A673 (cell line): ENCODE results near the gene ARHGEF7. TPM values are rescaled to one million over a fixed set of nuclear protein-coding genes. Genes with fewer than 3 reads are reported as not detected.

Experiments
- BruUV-seq: library from RNA; stranded (reverse); fragments of 400-500 nt; replicated peaks from 2 replicates; lab custom pipeline; 2021; lab: Mats Ljungman, UMichigan
- CTCF ChIA-PET: fragments of 300-600 bp; sonication (Branson Sonifier 250); formaldehyde crosslinking; loops from one replicate; lab custom pipeline; 2022; ENCODE audit warnings: antibody characterized with exemption; lab: Charles Lee
- POLR2A ChIA-PET: fragments of 300-600 bp; sonication (Branson Sonifier 250); formaldehyde crosslinking; loops from one replicate; lab custom pipeline; 2022; ENCODE audit warnings: antibody characterized with exemption; ENCODE audit not compliant: low non-redundant PET; lab: Charles Lee
- DNase-seq: peaks from one replicate; pipeline ENCODE4 v3.0.0-alpha.2; 2015; ENCODE audit warnings: low spot score
- H3K27ac ChIP-seq: fragments of 200-600 bp; sonication (generic); 2 replicates; pipeline ENCODE4 v1.5.1; 2016; ENCODE audit warnings: mixed run types, low read depth, mild to moderate bottlenecking, mixed read lengths, antibody characterized with exemption, low read length; ENCODE audit not compliant: poor library complexity, severe bottlenecking
- H3K27me3 ChIP-seq: fragments of 200-600 bp; sonication (generic); replicated peaks from 2 replicates; pipeline ENCODE4 v1.6.1; 2017; ENCODE audit warnings: mixed run types, low read depth, mild to moderate bottlenecking, mixed read lengths, antibody characterized with exemption, low read length; ENCODE audit not compliant: insufficient read depth, poor library complexity
- H3K36me3 ChIP-seq: fragments of 200-600 bp; sonication (generic); 2 replicates; pipeline ENCODE4 v1.6.1; 2016; ENCODE audit warnings: mixed run types, mild to moderate bottlenecking, mixed read lengths, antibody characterized with exemption, low read length; ENCODE audit not compliant: insufficient read depth, poor library complexity, severe bottlenecking
- H3K4me1 ChIP-seq: fragments of 200-600 bp; sonication (generic); 2 replicates; pipeline ENCODE4 v1.6.1; 2017; ENCODE audit warnings: mixed run types, mild to moderate bottlenecking, mixed read lengths, antibody characterized with exemption, low read length; ENCODE audit not compliant: insufficient read depth, poor library complexity, severe bottlenecking
- H3K4me3 ChIP-seq: fragments of 200-600 bp; sonication (generic); 2 replicates; pipeline ENCODE4 v1.5.1; 2016; ENCODE audit warnings: low read depth, mixed run types, mild to moderate bottlenecking, mixed read lengths, low read length; ENCODE audit not compliant: poor library complexity, severe bottlenecking
- H3K9me3 ChIP-seq: fragments of 200-600 bp; sonication (generic); 2 replicates; pipeline ENCODE4 v1.6.1; 2016; ENCODE audit warnings: mixed run types, low read depth, mild to moderate bottlenecking, mixed read lengths, antibody characterized with exemption, low read length; ENCODE audit not compliant: poor library complexity, severe bottlenecking
- EZH2 ChIP-seq: fragments of 200-600 bp; sonication (generic); IDR thresholded peaks from 2 replicates; pipeline ENCODE4 v1.6.1; 2017; ENCODE audit warnings: borderline replicate concordance, low read depth, mild to moderate bottlenecking, mixed read lengths, antibody characterized with exemption, low read length; ENCODE audit not compliant: poor library complexity, severe bottlenecking
- intact Hi-C: fragments of 100-400 bp; cut with micrococcal nuclease; formaldehyde crosslinking; loops from one replicate; pipeline ENCODE4 v1.10.0; 2022; ENCODE audit not compliant: unreplicated experiment
- total RNA-seq: library from RNA; stranded (reverse); gene quantifications from 2 replicates; pipeline ENCODE4 v1.2.3, GENCODE V29; 2021
- TF ChIP-seq, protein P1 (sequence below): fragments of 300-800, 200-600 bp; sonication (generic); conservative IDR thresholded peaks from 2 replicates; pipeline ENCODE4 v1.5.1; 2017; ENCODE audit warnings: low read depth, mild to moderate bottlenecking, antibody characterized with exemption, low read length, moderate library complexity, mixed read lengths

The ARHGEF7 gene
- total RNA-seq, 1 experiment from 2014 or later, result 39.9 TPM

DNA sequence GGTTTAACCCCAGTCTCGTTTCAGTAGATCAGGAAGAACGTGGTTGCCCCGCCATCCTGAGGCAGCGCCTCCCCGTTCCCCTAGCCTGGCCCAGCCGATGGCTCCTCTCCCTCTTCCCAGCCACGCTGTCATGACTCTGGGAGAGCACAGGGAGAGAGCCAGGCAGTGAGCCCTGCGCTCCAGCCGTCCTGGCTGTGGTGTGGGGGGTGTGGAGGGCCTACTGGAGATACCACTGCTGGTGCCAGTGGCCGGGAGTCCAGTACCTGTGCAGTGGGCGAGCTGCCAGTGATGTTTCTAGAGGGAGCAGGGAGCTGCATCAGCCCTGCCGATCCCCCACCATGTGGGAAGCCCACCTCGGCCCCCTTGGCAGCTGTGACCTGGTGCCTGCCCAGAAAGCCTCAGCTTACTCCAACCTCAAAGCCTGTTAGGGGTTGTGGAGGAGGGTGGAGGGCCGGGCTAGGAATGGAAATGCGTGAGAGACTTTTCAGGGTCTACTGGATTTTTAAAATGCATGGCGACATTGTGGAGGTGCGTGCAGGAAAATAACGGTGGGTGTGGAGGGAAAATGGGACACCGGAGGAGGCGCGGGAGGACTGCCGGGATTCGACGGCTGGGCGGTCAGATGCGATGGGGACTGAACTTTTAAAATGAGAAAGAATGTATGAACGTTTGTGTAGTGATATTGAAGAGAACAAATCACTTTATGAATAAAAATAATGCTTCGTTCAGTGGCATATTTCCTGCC lies 210.2 kb downstream of the ARHGEF7 start:
- Histone ChIP-seq H3K4me3 (no peak overlapping the region), H3K27ac (no peak overlapping the region), H3K4me1 (no peaks in the 10 kb centered on the region), H3K9me3 (no peaks in the 10 kb centered on the region), H3K27me3 (no peaks in the 10 kb centered on the region), H3K36me3 (no peaks in the 10 kb centered on the region)
- TF ChIP-seq, protein P1, sequence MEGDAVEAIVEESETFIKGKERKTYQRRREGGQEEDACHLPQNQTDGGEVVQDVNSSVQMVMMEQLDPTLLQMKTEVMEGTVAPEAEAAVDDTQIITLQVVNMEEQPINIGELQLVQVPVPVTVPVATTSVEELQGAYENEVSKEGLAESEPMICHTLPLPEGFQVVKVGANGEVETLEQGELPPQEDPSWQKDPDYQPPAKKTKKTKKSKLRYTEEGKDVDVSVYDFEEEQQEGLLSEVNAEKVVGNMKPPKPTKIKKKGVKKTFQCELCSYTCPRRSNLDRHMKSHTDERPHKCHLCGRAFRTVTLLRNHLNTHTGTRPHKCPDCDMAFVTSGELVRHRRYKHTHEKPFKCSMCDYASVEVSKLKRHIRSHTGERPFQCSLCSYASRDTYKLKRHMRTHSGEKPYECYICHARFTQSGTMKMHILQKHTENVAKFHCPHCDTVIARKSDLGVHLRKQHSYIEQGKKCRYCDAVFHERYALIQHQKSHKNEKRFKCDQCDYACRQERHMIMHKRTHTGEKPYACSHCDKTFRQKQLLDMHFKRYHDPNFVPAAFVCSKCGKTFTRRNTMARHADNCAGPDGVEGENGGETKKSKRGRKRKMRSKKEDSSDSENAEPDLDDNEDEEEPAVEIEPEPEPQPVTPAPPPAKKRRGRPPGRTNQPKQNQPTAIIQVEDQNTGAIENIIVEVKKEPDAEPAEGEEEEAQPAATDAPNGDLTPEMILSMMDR, result no peak
- no peak for TF ChIP-seq EZH2
- BruUV-seq, result no TSS peak
- ChIA-PET CTCF (no interaction called here), POLR2A (no interaction called here)
- intact Hi-C loops, result no loop called here
- DNase-seq, result no peak

DNA sequence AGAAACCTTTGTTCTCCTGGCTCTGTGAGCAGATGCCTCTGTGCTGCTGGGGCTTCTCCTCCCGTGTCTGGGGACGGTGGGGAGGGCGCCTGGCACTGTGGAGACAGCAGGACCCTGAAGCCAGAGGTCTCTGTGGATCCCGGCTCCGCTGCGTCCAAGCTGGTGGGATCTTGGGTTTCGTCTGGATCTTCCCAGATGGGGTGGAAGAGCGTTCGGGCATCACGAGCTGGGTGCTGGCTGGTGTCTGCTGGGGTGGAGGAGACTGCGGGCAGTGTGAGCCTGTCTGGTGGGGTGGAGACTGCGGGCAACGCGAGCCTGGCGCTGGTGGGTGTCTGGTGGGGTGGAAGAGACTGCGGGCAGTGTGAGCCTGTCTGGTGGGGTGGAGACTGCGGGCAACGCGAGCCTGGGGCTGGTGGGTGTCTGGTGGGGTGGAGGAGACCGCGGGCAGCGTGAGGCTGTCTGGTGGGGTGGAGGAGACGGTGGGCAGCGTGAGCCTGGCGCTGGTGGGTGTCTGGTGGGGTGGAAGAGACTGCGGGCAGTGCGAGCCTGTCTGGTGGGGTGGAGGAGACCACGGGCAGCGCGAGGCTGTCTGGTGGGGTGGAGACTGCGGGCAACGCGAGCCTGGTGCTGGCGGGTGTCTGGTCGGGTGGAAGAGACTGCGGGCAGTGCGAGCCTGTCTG lies 211.0 kb downstream of the ARHGEF7 start:
- H3K9me3 ChIP-seq, result no peaks in the 10 kb centered on the region
- no peak for DNase-seq
- no peaks in the 10 kb centered on the region for H3K36me3 ChIP-seq
- POLR2A ChIA-PET, result no interaction called here
- CTCF ChIA-PET, result no interaction called here
- no peak overlapping the region for H3K4me3 ChIP-seq
- H3K4me1 ChIP-seq, result no peaks in the 10 kb centered on the region
- H3K27me3 ChIP-seq, result no peaks in the 10 kb centered on the region
- H3K27ac ChIP-seq, result no peak overlapping the region
- BruUV-seq, result no TSS peak
- intact Hi-C loops, result no loop called here
- TF ChIP-seq EZH2, result no peak
- TF ChIP-seq, protein P1, result no peak

DNA sequence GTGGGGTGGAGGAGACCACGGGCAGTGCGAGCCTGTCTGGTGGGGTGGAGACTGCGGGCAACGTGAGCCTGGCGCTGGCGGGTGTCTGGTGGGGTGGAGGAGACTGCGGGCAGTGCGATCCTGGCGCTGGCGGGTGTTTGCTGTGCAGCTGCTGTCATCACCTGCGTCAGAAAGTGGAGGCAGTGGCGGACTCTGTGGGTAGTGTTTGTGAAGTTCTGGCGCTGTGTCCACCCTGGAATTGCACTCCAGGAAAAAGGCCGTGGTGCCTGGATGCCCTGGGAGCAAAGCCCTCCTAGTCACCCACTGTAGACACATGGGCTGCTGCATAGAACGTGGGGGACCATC lies 211.5 kb downstream of the ARHGEF7 start:
- intact Hi-C loops, result no loop called here
- no peaks in the 10 kb centered on the region for H3K27me3 ChIP-seq
- BruUV-seq, result no TSS peak
- no peak for TF ChIP-seq EZH2
- TF ChIP-seq, protein P1, result no peak
- ChIA-PET POLR2A (no interaction called here), CTCF (no interaction called here)
- no peak overlapping the region for H3K27ac ChIP-seq
- H3K4me3 ChIP-seq, result no peak overlapping the region
- no peaks in the 10 kb centered on the region for H3K9me3 ChIP-seq
- DNase-seq, result no peak
- H3K4me1 ChIP-seq, result no peaks in the 10 kb centered on the region
- no peaks in the 10 kb centered on the region for H3K36me3 ChIP-seq
